ENCODE results near the gene TK2. TPM values are rescaled to one million over a fixed set of nuclear protein-coding genes. Genes with fewer than 3 reads are reported as not detected.

TK2 gene
- total and polyA plus RNA-seq, 9 of the 15 experiments (the other 6 are each of a cell fraction or from before 2014, with no cell fraction given), result 1.1 to 10.2 (median 5.3) TPM

GRCh38 chr16:66515596-66516508 lies 34.1 kb downstream of the TK2 start:
- FAIRE-seq, result no peak
- no TSS peak for BruUV-seq (replicated peaks)
- ChIA-PET CTCF (ENCODE audit: low intra/inter-chr PET ratio) (interaction anchor here (0.9 kb wide), 1 partner anchor 36 kb away, joined by 3 read pairs; no protein-coding TSS in a partner anchor), POLR2A (interaction anchor here (0.5 to 0.6 kb wide), 2 partner anchors 25 to 41 kb away, joined by 3 read pairs; no protein-coding TSS in a partner anchor)
- intact Hi-C loops (cut with micrococcal nuclease), result loop anchor here (1.0 to 2.0 kb wide), 3 partner anchors 35 to 110 kb away; partner anchors contain the start of gene TK2
- Histone ChIP-seq H3K36me3 (ENCODE audit: control insufficient read depth, insufficient read depth, low read length) (no peaks in the 10 kb centered on the region; the same call in 2 of the 3 replicates), H3K27me3 (ENCODE audit: control insufficient read depth in 2 of 2, insufficient read depth in 2 of 2, low read length in 2 of 2) (no peaks in the 10 kb centered on the region), H2AFZ (ENCODE audit: low read depth, low read length) (peak overlapping the region; percentile 95), H3K4me1 (replicated peaks in 1 of 2; ENCODE audit: control insufficient read depth in 2 of 2, insufficient read depth in 2 of 2, low read length in 2 of 2) (peaks cover 31 to 37% of the 10 kb centered on the region in 2 experiments), H3K9me1 (ENCODE audit: control insufficient read depth, insufficient read depth, low read length) (no peaks in the 10 kb centered on the region), H4K20me1 (replicated peaks; ENCODE audit: control insufficient read depth, insufficient read depth, low read length) (no peaks in the 10 kb centered on the region), H3K4me2 (ENCODE audit: insufficient read depth, low read length) (no peak overlapping the region), H3K9ac (ENCODE audit: insufficient read depth in 1 of 2, low read depth in 2 of 2, low read length in 2 of 2) (peak overlapping the region; percentile 40 to 73; a peak in 3 of 4 replicates), H3K27ac (ENCODE audit: extremely low read depth, low read depth, low read length) (peak overlapping the region; percentile 65), H3K4me3 (no peak overlapping the region), H3K79me2 (ENCODE audit: control insufficient read depth, insufficient read depth, low read length) (no peaks in the 10 kb centered on the region), H3K9me3 (replicated peaks; ENCODE audit: control insufficient read depth, insufficient read depth, low read depth, low read length) (no peaks in the 10 kb centered on the region)
- 70% methylated on average over 12 of the region's 12 CpGs for WGBS (ENCODE audit: insufficient coverage, low coverage, missing lambda C conversion rate)
- in situ Hi-C loops (cut with MboI), result no loop called here
- DNase-seq (ENCODE audit: extremely low read depth in 1 of 4, low spot score in 3 of 4), result peak; percentile 37 to 61 (median 57)
- peak; percentile 60 for ATAC-seq
- 0 out of 2 replicates have a peak, but pooled peaks have one; percentile 7 for TF ChIP-seq ZNF436 (CRISPR knock-in tag; IDR thresholded peaks at IDR 0.05)
- peak; percentile 93 for TF ChIP-seq ZFP36 (IDR thresholded peaks at IDR 0.05; ENCODE audit: low read depth, low read length, partially characterized antibody)
- TF ChIP-seq RAD21 (CRISPR knock-in tag; conservative IDR thresholded peaks at IDR 0.05 in 1 of 2, IDR thresholded peaks at IDR 0.05 in 1 of 2), result peak in 1 of 2 experiments; percentile 59; a peak in 2 of 4 replicates
- TF ChIP-seq BCOR (IDR thresholded peaks at IDR 0.05), result peak; percentile 39; the same call in 1 of the 2 replicates
- no peak for TF ChIP-seq SREBF1 (IDR thresholded peaks at IDR 0.05; ENCODE audit: borderline replicate concordance, low read depth, low read length)
- TF ChIP-seq RBM25 (IDR thresholded peaks at IDR 0.05; ENCODE audit: low read depth, low read length, severe bottlenecking), result peak; percentile 80
- peak in 1 of 2 experiments; percentile 59; a peak in 2 of 4 replicates for TF ChIP-seq KDM1A (IDR thresholded peaks at IDR 0.05)
- TF ChIP-seq, protein P1, sequence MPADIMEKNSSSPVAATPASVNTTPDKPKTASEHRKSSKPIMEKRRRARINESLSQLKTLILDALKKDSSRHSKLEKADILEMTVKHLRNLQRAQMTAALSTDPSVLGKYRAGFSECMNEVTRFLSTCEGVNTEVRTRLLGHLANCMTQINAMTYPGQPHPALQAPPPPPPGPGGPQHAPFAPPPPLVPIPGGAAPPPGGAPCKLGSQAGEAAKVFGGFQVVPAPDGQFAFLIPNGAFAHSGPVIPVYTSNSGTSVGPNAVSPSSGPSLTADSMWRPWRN (IDR thresholded peaks at IDR 0.05; ENCODE audit: low read depth), result no peak
- TF ChIP-seq ZC3H8 (IDR thresholded peaks at IDR 0.05), result no peak
- TF ChIP-seq SMARCA5 (IDR thresholded peaks at IDR 0.05), result peak; percentile 85
- TF ChIP-seq SAFB (IDR thresholded peaks at IDR 0.05; ENCODE audit: borderline replicate concordance, low read depth, low read length), result no peak
- TF ChIP-seq CBX3 (IDR thresholded peaks at IDR 0.05; ENCODE audit: borderline replicate concordance in 1 of 2, low read length in 2 of 2), result 0 out of 3 replicates have a peak, but pooled peaks of 1 of the 2 experiments have one; percentile 13
- peak; percentile 80; the same call in 1 of the 2 replicates for TF ChIP-seq PTBP1 (IDR thresholded peaks at IDR 0.05; ENCODE audit: low read depth, low read length)
- TF ChIP-seq ZNF583 (CRISPR knock-in tag; IDR thresholded peaks at IDR 0.05), result no peak
- TF ChIP-seq SMC3 (conservative IDR thresholded peaks at IDR 0.05; ENCODE audit: insufficient read depth, low read depth, low read length), result 0 out of 2 replicates have a peak, but pooled peaks have one; percentile 23
- no peak for TF ChIP-seq ZNF75A (CRISPR knock-in tag; IDR thresholded peaks at IDR 0.05)
- no peak for TF ChIP-seq BRD4 (IDR thresholded peaks at IDR 0.05)
